Rectal smooth muscle tissue (tissue), 1 donor: ENCODE measurements around the gene SCN10A.

Source experiments
- H3K27ac ChIP-seq: one replicate; pipeline ENCODE4 v1.7.0; 2013; ENCODE audit warnings: low read depth, low read length, inconsistent platforms
- H3K27me3 ChIP-seq: one replicate; pipeline ENCODE4 v1.7.0; 2013; ENCODE audit warnings: low read length; ENCODE audit not compliant: control insufficient read depth, insufficient read depth
- H3K36me3 ChIP-seq: one replicate; pipeline ENCODE4 v1.7.0; 2013; ENCODE audit warnings: low read length; ENCODE audit not compliant: control insufficient read depth, insufficient read depth
- H3K4me1 ChIP-seq: one replicate; pipeline ENCODE4 v1.7.0; 2013; ENCODE audit warnings: low read length; ENCODE audit not compliant: control insufficient read depth, insufficient read depth
- H3K4me3 ChIP-seq: one replicate; pipeline ENCODE4 v1.7.0; 2013; ENCODE audit warnings: low read length
- H3K9ac ChIP-seq: one replicate; pipeline ENCODE4 v1.7.0; 2013; ENCODE audit warnings: low read length

SCN10A gene

GRCh38 chr3:38758557-38758956 is 57.5 kb downstream of the SCN10A start:
- no peaks in the 10 kb centered on the region for H3K36me3 ChIP-seq
- no peaks in the 10 kb centered on the region for H3K27me3 ChIP-seq
- H3K27ac ChIP-seq = no peak overlapping the region
- H3K9ac ChIP-seq = no peak overlapping the region
- H3K4me3 ChIP-seq = no peak overlapping the region
- no peaks in the 10 kb centered on the region for H3K4me1 ChIP-seq

GRCh38 chr3:38757721-38758120 is 58.3 kb downstream of the SCN10A start:
- no peak overlapping the region for H3K9ac ChIP-seq
- no peaks in the 10 kb centered on the region for H3K4me1 ChIP-seq
- no peaks in the 10 kb centered on the region for H3K36me3 ChIP-seq
- H3K27me3 ChIP-seq = no peaks in the 10 kb centered on the region
- no peak overlapping the region for H3K27ac ChIP-seq
- H3K4me3 ChIP-seq = no peak overlapping the region

- no peak overlapping the region for H3K27ac ChIP-seq
- no peak overlapping the region for H3K9ac ChIP-seq
- H3K36me3 ChIP-seq = no peaks in the 10 kb centered on the region
- no peaks in the 10 kb centered on the region for H3K4me1 ChIP-seq
- no peaks in the 10 kb centered on the region for H3K27me3 ChIP-seq
- H3K4me3 ChIP-seq = no peak overlapping the region
These were observed 59.1 kb downstream of the SCN10A start for GRCh38 chr3:38756892-38757291.

GRCh38 chr3:38755130-38755529 is 60.9 kb downstream of the SCN10A start:
- no peaks in the 10 kb centered on the region for H3K36me3 ChIP-seq
- no peak overlapping the region for H3K9ac ChIP-seq
- H3K27me3 ChIP-seq = no peaks in the 10 kb centered on the region
- H3K4me3 ChIP-seq = no peak overlapping the region
- no peak overlapping the region for H3K27ac ChIP-seq
- no peaks in the 10 kb centered on the region for H3K4me1 ChIP-seq

- Histone ChIP-seq H3K4me1 (no peaks in the 10 kb centered on the region), H3K4me3 (no peak overlapping the region), H3K27me3 (no peaks in the 10 kb centered on the region), H3K27ac (no peak overlapping the region), H3K9ac (no peak overlapping the region), H3K36me3 (no peaks in the 10 kb centered on the region)
These were observed 69.4 kb downstream of the SCN10A start for GRCh38 chr3:38746641-38747040.

- H3K4me3 ChIP-seq = no peak overlapping the region
- H3K36me3 ChIP-seq = no peaks in the 10 kb centered on the region
- H3K9ac ChIP-seq = no peak overlapping the region
- no peaks in the 10 kb centered on the region for H3K4me1 ChIP-seq
- H3K27me3 ChIP-seq = no peaks in the 10 kb centered on the region
- H3K27ac ChIP-seq = no peak overlapping the region
These were observed 73.0 kb downstream of the SCN10A start for GRCh38 chr3:38743043-38743442.

GRCh38 chr3:38742550-38742949 is 73.5 kb downstream of the SCN10A start:
- Histone ChIP-seq H3K9ac (no peak overlapping the region), H3K36me3 (no peaks in the 10 kb centered on the region), H3K27me3 (no peaks in the 10 kb centered on the region), H3K27ac (no peak overlapping the region), H3K4me3 (no peak overlapping the region), H3K4me1 (no peaks in the 10 kb centered on the region)

- no peaks in the 10 kb centered on the region for H3K4me1 ChIP-seq
- no peak overlapping the region for H3K4me3 ChIP-seq
- H3K36me3 ChIP-seq = no peaks in the 10 kb centered on the region
- H3K9ac ChIP-seq = no peak overlapping the region
- no peak overlapping the region for H3K27ac ChIP-seq
- H3K27me3 ChIP-seq = no peaks in the 10 kb centered on the region
These were observed 75.5 kb downstream of the SCN10A start for GRCh38 chr3:38740537-38740936.

- no peak overlapping the region for H3K27ac ChIP-seq
- no peaks in the 10 kb centered on the region for H3K27me3 ChIP-seq
- H3K4me3 ChIP-seq = no peak overlapping the region
- no peak overlapping the region for H3K9ac ChIP-seq
- no peaks in the 10 kb centered on the region for H3K36me3 ChIP-seq
- H3K4me1 ChIP-seq = no peaks in the 10 kb centered on the region
These were observed 76.1 kb downstream of the SCN10A start for GRCh38 chr3:38739931-38740330.

- no peak overlapping the region for H3K4me3 ChIP-seq
- H3K9ac ChIP-seq = no peak overlapping the region
- H3K4me1 ChIP-seq = no peaks in the 10 kb centered on the region
- no peaks in the 10 kb centered on the region for H3K27me3 ChIP-seq
- H3K27ac ChIP-seq = no peak overlapping the region
- H3K36me3 ChIP-seq = no peaks in the 10 kb centered on the region
These were observed 76.7 kb downstream of the SCN10A start for GRCh38 chr3:38739396-38739689.

GRCh38 chr3:38738630-38739395 is 77.2 kb downstream of the SCN10A start:
- H3K27me3 ChIP-seq = no peaks in the 10 kb centered on the region
- no peaks in the 10 kb centered on the region for H3K4me1 ChIP-seq
- no peak overlapping the region for H3K27ac ChIP-seq
- H3K9ac ChIP-seq = no peak overlapping the region
- no peak overlapping the region for H3K4me3 ChIP-seq
- no peaks in the 10 kb centered on the region for H3K36me3 ChIP-seq

GRCh38 chr3:38731522-38731921 is 84.5 kb downstream of the SCN10A start:
- Histone ChIP-seq H3K27ac (no peak overlapping the region), H3K4me3 (no peak overlapping the region), H3K36me3 (no peaks in the 10 kb centered on the region), H3K9ac (no peak overlapping the region), H3K27me3 (no peaks in the 10 kb centered on the region), H3K4me1 (no peaks in the 10 kb centered on the region)

GRCh38 chr3:38730281-38730680 is 85.7 kb downstream of the SCN10A start:
- H3K9ac ChIP-seq = no peak overlapping the region
- no peaks in the 10 kb centered on the region for H3K36me3 ChIP-seq
- H3K4me3 ChIP-seq = no peak overlapping the region
- H3K27ac ChIP-seq = no peak overlapping the region
- no peaks in the 10 kb centered on the region for H3K4me1 ChIP-seq
- H3K27me3 ChIP-seq = no peaks in the 10 kb centered on the region
